NK-92 (cell line): ENCODE results near the gene SEMA3D.

Source experiments
- DNase-seq: peaks from one replicate; lab custom pipeline; 2025; ENCODE audit not compliant: unreplicated experiment; lab: John Stamatoyannopoulos, UW

Gene SEMA3D

DNA sequence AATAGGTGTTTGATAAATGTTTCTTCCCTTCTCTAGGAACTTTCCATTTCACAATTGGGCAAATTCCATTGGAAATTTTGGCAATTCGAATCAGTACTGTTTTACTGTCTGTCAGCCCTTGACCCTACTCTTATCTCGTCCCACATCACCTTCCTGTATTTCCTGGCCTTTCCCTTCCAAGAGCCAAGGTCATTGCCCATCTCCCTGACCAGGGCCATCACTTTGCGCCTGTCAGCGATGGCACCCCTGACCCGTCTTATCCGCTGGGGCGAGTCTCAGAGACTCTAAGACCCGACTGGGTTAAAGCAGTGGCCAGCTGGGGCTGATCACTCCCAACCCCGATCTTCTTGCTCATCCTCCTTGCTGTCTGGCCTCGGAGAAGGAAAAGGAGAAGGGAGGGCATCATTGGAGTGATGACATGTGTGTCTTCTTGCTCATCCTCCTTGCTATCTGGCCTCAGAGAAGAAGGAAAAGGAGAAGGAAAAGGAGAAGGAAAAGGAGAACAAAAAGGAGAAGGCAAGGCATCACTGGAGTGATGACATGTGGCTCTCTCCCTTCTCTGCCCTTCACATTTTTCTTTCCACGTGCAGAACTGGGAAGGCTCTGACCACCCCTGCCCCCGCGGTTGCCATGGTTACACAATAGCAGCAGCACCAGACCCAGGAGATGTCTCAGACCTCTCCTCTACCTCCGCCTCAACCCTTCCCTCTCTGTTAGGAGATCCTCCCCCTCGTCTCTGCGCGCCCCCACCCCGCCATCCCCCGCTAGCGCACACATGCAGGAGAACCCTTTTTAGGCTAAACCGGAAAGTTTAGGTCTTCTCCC lies 2.0 kb downstream of the SEMA3D start:
- no peak for DNase-seq

DNA sequence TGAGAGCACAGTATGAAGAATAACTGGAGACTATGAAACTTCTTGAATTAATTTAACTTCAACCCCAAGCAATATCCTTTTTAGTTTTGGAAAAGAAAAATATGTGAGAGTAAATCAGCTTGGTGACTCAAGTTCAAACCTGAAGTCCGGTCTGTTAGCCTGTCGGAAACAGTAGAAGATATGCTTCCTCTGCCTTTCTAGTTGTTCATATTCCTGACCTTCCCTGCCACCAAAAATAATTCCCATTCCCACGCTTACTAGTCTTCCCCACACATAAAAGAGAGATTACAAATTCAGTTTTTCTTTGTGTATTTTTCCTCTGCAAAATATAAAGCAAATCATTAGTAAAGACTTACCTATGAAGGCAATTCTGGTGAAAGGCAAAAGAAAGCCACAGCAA lies 3.6 kb downstream of the SEMA3D start:
- DNase-seq: no peak

DNA sequence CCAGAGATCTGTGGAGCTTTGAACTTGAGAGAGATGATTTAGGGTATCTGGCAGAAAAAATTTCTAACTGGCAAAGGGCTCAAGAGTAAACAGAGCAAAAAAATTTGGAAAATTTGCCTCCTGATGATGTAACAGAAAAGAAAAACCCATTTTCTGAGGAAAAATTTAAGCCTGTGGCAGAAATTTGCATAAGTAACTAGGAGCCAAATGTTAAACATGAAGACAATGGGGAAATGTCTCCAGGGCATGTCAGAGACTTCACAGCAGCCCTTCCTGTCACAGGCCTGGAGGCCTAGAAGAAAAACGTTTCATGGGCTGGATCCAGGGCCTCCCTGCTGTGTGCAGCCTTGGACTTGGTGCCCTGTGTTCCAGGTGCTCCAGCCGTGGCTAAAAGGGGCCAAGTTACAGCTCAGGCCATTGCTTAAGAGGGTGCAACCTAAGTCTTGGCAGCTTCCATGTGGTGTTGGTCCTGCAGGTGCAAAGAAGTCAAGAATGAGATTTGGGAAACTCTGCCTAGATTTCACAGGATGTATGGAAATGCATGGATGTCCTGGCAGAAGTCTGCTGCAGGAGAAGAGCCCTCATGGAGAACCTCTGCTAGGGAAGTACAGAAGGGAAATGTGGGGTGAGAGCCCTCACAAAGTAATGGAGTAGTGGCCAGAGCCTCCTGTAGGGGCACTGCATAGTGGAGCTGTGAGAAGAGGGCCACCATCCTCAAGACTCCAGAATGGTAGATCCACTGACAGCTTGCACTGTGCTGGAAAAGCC lies 8.1 kb downstream of the SEMA3D start:
- DNase-seq: no peak

DNA sequence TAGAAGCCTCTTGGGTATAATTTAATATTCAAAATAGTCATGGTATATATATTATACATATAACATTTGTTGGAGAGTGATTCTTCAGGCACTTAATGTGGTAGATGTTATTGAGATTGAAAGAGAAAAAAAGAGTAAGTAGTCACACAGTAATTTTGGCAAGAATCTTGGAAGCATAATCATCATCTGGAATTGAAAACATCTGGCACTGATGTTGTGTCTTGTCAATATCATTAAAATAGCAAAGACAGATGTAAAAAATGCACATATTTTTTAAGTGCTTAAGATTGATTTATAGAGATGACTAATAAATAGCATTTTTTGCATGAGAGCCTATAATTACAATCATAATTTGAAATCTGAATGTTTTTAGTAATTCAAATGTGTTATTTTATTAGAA lies 9.5 kb downstream of the SEMA3D start:
- no peak for DNase-seq

DNA sequence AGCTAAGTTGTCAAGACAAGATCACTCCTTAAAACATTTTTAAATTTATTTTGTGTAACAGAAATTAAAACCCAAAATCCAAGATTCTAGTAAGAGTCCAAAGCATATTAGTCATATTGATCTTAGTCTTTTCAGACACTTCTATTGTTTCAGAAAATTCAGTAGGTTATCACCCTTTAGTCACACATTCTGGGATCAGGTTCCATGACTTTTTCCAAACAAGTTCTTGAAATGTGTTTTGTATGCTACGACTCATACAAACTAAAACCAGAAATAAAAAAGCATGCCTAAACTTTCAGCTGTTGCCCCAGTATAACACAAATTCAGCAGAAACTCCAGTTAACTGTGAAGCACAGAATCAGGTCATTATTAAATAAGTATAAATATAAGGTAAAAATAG lies 10.7 kb downstream of the SEMA3D start:
- no peak for DNase-seq

DNA sequence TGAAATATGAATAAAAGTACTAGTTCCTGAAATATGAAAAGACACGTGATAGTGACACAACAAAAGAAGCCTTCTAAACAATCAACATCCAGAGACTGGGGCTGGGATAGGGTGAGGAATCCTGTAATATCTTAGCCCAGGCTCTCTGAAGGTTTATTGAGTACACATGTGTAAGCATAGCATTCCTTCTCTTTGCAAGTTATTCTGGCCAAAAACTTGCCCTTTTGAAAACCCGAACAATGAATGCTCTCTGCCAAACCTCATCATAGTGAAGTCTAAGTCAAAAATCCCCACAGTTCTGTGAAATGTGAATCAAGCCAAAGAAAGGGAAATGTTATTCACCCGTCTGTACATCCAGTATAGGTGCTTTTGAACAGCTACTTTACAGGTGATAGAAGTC lies 11.6 kb downstream of the SEMA3D start:
- no peak for DNase-seq

DNA sequence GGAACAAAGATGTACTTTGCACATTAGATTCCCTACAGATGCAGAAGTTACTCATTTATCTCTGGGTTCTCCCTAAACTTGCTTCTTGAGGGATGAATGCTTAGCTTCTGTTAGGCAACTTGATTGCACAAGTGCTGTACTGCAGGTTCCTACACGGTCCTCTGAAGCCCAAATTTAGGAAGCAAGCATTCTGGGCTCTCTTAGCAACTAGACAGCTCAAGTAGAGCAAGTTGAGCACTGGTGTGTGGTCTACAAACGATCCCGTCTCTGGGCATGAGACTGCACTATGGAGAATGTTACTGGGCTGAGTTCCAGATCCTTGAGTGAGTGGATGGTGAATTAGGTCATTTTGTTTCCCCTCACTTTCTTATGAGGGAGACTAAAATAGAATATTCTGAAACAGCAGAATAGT lies 14.3 kb downstream of the SEMA3D start:
- no peak for DNase-seq

DNA sequence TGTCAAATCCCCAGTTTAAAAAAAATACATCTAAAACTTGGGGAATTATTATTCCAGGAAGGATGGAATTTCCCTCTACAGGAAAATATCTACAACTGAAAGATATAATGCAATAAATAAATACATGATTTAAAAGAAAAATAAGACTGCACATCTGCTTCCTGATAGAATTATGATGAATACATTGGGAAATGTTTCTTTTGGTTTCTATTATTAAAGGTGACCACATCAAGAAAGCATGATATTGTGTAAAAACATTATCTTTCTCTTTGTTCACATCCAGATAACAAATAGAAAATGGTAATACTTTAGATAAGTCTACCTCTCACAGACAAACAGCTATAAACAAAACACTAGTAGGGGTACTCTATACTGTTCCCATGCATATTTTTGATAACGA lies 19.2 kb downstream of the SEMA3D start:
- no peak for DNase-seq

DNA sequence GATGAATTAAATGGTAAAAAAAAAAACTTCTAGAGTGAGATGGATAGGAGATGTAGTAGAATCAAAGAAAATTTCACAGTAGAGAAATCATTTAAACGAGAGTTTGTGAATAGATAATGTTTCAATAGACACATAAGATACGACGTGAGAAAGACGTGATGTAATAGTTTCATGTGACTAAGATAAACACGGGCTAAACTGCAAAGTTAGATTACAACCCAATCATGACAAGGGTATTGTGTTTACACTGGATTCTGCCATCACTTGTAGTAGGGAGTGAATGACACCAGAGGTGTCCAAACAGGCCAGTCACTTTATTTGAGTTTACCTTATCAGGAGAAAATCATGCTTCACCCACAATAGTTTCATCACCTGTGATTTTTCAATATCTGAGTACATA lies 21.6 kb downstream of the SEMA3D start:
- no peak for DNase-seq

DNA sequence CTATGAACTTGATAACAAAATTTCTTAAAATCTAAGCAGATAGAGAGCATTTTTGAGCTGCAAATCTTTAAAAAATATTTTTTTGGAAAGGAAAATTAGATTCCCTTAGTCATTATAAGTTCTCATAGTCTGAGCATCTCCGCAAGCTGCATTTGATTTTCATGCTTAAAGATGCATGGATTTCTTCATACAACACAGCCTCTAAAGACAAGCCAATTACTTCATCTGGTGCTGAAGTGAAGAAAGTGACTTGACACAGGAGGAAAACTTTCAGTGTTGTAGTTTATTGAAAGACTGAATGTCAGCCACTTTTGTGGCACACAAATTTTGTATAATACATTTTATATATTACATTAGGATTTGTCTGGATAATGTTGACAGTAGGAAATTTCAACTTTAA lies 22.5 kb downstream of the SEMA3D start:
- DNase-seq: no peak

DNA sequence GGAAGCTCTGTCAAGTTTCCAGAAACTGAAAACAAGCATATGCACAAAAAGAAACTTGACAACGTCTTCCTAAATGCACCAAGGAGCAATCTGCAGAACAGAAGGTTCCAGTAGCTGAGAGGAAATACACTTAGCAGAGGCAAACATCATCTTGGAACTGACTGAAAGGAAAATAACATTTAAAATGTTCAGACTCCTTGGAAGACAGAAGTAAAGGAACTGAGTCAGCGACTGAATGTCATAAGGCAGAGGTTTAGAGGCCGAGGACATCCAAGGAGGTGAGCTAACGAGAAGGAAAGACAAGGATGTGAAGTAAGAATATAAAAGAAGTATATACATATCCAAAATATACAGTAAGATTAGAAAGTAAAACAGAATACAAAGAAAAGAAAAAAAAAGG lies 24.1 kb downstream of the SEMA3D start:
- DNase-seq: no peak

DNA sequence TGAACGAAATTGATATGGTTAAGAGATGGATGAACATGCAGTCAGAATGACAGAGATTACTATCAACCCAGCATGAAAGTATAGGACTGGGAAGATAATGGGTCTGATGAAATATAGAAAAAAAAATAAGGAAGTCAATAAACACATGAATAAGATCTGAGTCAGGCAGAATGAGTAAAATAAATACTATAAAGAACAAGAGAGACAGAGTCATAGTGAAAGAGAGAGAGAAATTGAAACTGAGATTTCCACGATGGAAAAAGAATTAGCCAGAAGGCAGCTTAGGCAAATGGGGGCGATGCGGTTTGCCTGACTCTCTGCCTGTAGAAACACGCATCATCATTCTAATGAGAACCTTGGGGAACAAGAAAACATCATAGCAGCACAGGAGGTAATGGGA lies 26.6 kb downstream of the SEMA3D start:
- DNase-seq: no peak

DNA sequence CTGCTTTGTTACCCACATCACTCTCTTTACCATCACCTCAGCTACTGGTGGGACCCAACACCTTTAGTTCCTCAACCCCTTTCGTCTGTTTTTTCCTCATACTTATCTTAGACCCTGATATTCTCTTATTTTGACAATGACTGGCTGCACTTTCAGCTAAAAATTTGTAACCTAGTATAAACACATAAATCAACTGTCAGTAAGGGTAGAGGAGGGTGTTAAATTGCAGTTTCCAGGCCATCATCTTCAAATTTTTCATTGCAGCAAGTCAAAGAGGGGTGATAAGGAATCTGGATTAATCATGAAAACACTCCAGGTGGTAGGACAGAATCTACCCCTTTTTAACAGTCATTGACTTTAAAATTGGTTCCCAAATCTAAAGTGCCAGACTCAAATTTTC lies 27.9 kb downstream of the SEMA3D start:
- DNase-seq: no peak

DNA sequence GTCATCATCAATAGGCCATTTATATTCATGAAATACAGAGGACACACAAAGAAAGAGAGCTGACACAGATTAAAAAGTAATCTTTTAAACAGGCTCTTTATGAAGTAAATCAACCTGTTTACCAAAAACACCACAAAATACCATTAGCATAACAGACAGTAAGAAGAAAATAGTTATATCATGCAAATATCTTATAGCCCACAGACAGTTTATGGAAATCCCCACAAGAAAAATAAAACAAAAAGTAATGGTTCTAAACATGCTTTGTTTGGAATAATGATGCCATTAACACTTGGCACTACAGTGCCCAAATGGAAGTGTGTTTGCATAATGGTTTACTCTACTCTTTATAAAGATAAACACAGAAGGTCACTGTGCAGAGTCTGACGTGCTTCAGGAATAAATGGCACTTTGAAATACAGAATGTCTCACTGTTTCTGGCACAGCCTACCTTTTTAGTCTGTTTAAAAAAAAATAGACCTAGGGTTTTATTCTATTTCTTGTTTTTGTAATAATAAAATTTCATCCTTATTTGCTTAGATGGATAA lies 30.1 kb downstream of the SEMA3D start:
- DNase-seq: no peak

DNA sequence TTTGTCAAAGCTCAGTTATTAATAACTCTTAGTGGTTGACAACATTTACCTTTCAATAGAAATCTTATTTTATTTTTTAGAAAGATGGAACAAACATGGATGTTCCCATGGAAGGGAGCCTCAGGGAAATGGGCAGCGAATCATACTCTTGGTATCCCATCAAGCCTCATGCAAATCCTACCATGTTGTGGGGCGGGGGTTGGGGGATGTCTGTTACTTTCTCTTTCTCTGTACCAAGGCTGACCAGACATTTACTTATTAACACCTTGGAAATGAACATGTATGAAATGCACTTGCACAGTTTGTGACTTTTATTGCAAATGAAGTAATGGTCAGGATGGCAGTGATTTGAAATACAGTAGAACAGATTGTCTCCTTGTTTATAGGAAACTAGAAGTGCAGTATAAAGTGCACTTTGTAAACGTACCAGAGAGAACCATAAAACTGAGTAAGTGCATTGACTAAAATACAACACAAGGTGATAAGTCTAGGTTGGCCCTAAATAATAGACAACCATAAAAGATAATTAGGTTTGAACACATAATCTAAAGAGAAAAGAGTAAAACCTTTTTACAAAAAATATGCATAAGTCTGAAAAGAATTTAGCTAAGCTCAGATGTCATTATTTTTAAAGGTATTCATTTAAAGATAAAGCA lies 32.4 kb downstream of the SEMA3D start:
- DNase-seq: no peak

DNA sequence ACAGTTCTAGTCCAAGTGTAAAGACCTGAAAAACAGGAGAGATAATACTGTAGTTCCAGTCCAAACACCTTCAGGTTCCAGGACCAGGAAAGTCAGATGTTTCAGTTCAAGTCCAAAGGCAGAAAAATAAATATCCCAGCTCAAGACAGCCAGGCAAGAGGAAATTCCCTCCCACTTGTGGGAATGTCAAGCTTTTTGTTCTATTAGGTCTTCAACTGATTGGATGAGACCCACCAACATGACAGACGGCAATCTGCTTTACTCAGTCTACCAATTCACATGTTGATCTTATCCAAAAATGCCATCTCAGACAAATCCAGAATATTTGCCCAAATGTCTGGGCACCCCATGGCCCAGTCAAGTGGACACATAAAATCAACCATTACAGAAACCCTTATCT lies 33.1 kb downstream of the SEMA3D start:
- no peak for DNase-seq

DNA sequence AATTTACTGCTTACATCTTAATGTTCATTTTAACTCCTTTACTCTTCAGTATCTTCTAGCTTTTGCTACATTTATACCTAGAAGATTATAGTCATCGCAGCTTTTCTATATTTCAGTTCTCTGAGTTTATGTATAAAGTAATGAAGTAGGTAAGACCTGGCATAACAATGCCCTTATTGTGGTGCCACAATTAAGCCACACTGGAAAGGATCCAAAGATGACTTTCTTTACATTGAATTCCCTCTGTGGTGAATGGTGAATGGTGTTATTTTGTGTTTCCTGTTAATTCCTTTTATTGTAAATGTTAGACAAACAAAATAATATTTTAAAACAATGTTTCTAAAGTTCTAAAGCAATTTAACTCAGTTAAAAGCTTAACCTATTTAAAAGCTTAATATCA lies 36.2 kb downstream of the SEMA3D start:
- no peak for DNase-seq

DNA sequence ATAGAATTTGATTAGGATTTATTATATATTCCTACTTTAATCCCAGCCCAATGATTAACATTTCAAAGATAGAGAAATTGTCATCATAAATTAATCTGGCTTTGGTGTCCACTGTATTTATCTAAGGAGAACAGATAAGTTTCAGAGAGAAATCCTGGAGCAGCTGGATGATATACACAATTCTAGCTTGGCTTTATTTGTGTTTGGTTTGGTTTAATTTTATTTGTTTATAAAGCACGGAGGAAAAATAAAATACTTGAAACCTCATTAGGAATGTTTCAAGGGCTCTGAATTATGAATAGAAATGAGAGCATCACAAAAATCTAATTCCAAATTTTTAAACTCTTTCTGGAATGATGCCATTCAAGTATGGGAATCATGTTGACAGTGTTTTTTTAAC lies 42.1 kb downstream of the SEMA3D start:
- DNase-seq: no peak

DNA sequence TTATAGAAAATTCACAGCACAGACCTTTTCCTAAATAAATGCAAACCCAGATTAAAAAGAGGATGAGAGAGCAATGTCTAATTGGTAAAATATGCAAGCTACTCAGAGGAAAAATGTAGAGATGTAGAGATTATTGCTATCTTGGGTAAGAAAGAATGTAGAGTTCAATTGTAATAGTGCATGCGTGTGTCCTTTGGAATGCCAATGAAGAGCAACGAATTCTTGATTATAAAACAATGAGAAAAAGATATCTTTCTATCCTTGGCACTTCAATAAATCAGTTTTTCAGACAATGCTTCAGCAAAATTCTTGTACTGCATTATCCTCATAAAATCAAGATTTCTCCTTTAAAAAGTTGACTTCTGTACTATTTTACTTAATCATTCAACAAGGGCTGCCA lies 50.9 kb downstream of the SEMA3D start:
- DNase-seq: no peak

DNA sequence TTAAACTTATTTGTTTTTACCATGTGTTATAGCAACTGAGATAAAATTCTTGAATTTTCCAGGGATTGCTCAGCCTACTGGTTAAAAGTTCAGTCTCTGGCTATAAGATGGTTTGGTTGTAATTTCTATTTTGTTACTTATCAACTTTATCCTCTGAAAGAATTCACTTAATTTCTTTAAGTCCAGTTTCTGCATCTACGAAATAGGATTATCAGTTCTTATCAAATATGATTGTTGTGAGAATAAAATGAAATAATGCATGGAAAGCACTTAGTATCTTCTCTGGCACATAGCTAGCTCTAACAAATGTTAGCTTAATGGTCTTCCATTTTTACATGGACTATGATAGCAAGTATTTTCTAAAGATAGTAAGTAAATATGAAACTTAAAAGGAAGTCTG lies 53.3 kb downstream of the SEMA3D start:
- no peak for DNase-seq

DNA sequence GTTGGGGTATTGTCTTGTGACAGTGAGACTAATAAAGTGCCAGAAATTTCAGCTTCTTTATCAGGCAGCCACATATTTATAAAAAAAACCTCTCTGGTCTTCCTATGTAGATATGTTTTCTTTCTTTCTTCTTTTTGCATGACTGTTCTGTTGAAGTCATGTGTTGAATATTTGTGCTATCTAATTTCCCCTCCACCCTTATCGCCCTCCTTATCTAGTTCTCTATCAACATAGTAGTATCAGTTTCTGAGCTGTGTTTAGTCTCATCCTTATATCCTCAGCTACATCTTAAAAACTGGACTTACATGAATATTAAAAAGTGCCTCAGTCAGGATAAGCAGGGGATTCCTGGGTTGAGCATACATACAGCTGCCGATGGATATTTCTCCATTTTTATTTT lies 53.9 kb downstream of the SEMA3D start:
- DNase-seq: no peak

DNA sequence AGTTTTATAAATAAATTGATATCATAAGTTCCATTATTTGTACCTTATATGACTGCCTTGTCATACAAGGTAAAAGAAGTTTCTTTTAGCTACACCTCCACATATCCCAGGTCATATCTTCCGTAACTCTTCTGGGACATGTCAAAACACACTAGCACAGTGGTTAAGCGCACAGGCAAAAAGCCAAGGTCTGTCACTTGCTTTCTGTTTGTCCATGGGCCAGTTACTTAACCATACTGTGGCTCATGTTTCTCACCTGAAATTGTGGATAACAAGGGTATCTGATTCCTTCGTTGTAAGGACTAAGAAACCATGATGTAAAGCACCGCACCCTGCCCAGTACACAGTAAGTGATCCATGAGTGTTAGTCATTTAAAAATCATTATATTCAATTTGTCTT lies 56.2 kb downstream of the SEMA3D start:
- DNase-seq: no peak
